ENCODE measurements around the gene PTH.

- TF ChIP-seq ZNF274 (IDR thresholded peaks at IDR 0.05; ENCODE audit: low read depth, low read length) (no peak), SUZ12 (IDR thresholded peaks at IDR 0.05; ENCODE audit: extremely low read depth, insufficient read depth, insufficient read length) (no peak), YY1 (IDR thresholded peaks at IDR 0.05; ENCODE audit: insufficient read depth, insufficient read length) (no peak)
These were observed 8.7 kb downstream of the PTH start for GRCh38 chr11:13486926-13487660.

All from NT2/D1 (cell line).